ENCODE data around the gene UBR1.
"Not testable (repeated sequence)": the region's sequence is repeated elsewhere in the genome, so short reads cannot be mapped to it uniquely, and the experiment has no call there.

Gene UBR1

GRCh38 chr15:42955518-42955917, 150.3 kb downstream of the UBR1 start:
- H3K4me3 ChIP-seq (ENCODE audit: low read depth in 1 of 2, low read length in 1 of 2): no peak overlapping the region
- H3K27me3 ChIP-seq: no peaks in the 10 kb centered on the region
- no peak overlapping the region for H3K27ac ChIP-seq
- TF ChIP-seq CTCF (IDR thresholded peaks at IDR 0.05): no peak
- no peaks in the 10 kb centered on the region for H3K9me3 ChIP-seq
- H3K36me3 ChIP-seq: peaks cover 87% of the 10 kb centered on the region
- no peaks in the 10 kb centered on the region for H3K4me1 ChIP-seq (ENCODE audit: control insufficient read depth in 1 of 2, insufficient read depth in 1 of 2, low read depth in 1 of 2, low read length in 1 of 2)

GRCh38 chr15:42954291-42954690, 151.5 kb downstream of the UBR1 start:
- no peak for TF ChIP-seq CTCF (IDR thresholded peaks at IDR 0.05)
- H3K9me3 ChIP-seq: no peaks in the 10 kb centered on the region
- no peak overlapping the region for H3K27ac ChIP-seq
- H3K4me1 ChIP-seq (ENCODE audit: control insufficient read depth in 1 of 2, insufficient read depth in 1 of 2, low read depth in 1 of 2, low read length in 1 of 2): no peaks in the 10 kb centered on the region
- no peak overlapping the region for H3K4me3 ChIP-seq (ENCODE audit: low read depth in 1 of 2, low read length in 1 of 2)
- H3K27me3 ChIP-seq: no peaks in the 10 kb centered on the region
- peaks cover 85% of the 10 kb centered on the region for H3K36me3 ChIP-seq

GRCh38 chr15:42948898-42949297, 156.9 kb downstream of the UBR1 start:
- H3K27me3 ChIP-seq; H3K27ac ChIP-seq; H3K4me1 ChIP-seq (ENCODE audit: control insufficient read depth in 1 of 2, insufficient read depth in 1 of 2, low read depth in 1 of 2, low read length in 1 of 2); H3K4me3 ChIP-seq (ENCODE audit: low read depth in 1 of 2, low read length in 1 of 2); H3K9me3 ChIP-seq: not testable (repeated sequence)
- peaks cover 72% of the 10 kb centered on the region for H3K36me3 ChIP-seq

GRCh38 chr15:42940527-42940926, 165.3 kb downstream of the UBR1 start:
- Histone ChIP-seq H3K27ac (no peak overlapping the region), H3K4me3 (ENCODE audit: low read depth in 1 of 2, low read length in 1 of 2) (no peak overlapping the region), H3K27me3 (no peaks in the 10 kb centered on the region), H3K9me3 (no peaks in the 10 kb centered on the region), H3K4me1 (ENCODE audit: control insufficient read depth in 1 of 2, insufficient read depth in 1 of 2, low read depth in 1 of 2, low read length in 1 of 2) (no peaks in the 10 kb centered on the region), H3K36me3 (peaks cover 28% of the 10 kb centered on the region)
- TF ChIP-seq CTCF (IDR thresholded peaks at IDR 0.05): no peak

GRCh38 chr15:42939841-42940240, 166.0 kb downstream of the UBR1 start:
- no peak for TF ChIP-seq CTCF (IDR thresholded peaks at IDR 0.05)
- Histone ChIP-seq H3K4me3 (ENCODE audit: low read depth in 1 of 2, low read length in 1 of 2) (no peak overlapping the region), H3K36me3 (peaks cover 21% of the 10 kb centered on the region), H3K4me1 (ENCODE audit: control insufficient read depth in 1 of 2, insufficient read depth in 1 of 2, low read depth in 1 of 2, low read length in 1 of 2) (no peaks in the 10 kb centered on the region), H3K27ac (no peak overlapping the region), H3K27me3 (no peaks in the 10 kb centered on the region), H3K9me3 (no peaks in the 10 kb centered on the region)

GRCh38 chr15:42937143-42937542, 168.7 kb downstream of the UBR1 start:
- Histone ChIP-seq H3K27me3 (no peaks in the 10 kb centered on the region), H3K36me3 (no peaks in the 10 kb centered on the region), H3K4me1 (ENCODE audit: control insufficient read depth in 1 of 2, insufficient read depth in 1 of 2, low read depth in 1 of 2, low read length in 1 of 2) (no peaks in the 10 kb centered on the region), H3K4me3 (ENCODE audit: low read depth in 1 of 2, low read length in 1 of 2) (no peak overlapping the region), H3K27ac (no peak overlapping the region), H3K9me3 (no peaks in the 10 kb centered on the region)
- no peak for TF ChIP-seq CTCF (IDR thresholded peaks at IDR 0.05)

All from neutrophil (primary cell).